ENCODE results near the gene TMEM44. TPM values are rescaled to one million over a fixed set of nuclear protein-coding genes. Genes with fewer than 3 reads are reported as not detected.

The TMEM44 gene
- total and polyA plus RNA-seq, 9 of the 15 experiments (the other 6 are each of a cell fraction or from before 2014, with no cell fraction given), result 0.53 to 18.1 (median 11.3) TPM

DNA sequence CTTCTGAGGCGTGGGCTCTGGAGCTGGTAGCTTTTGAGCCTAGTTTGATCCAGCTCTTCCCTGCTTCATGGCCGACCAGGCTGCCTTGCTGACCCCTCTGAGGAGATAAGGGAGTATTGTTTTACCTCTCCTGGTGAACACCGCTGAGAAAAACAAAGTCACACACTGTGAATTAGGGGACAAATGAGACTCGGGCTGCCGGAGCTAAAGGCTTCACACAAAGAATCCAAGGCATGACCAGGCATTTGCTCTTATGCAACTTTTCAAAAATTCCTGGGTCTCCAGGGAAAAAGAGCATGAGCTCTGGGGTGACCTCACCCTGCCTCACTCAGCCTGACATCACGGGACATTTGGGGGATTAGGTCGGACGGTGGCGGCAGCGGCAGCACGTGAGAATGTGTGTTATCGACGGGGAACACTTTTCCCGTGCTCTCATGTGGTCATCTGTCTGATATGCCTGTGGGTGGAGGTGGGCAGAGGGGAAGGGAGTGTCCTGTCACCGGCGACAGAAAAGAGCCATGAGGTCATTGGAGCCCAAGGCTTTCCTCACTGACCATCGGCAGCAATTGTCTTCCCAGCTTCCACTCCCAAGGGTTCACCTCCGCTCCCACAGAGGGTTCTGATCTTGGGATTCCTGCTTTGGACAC, 61.0 kb downstream of the TMEM44 start (continued):
- TF ChIP-seq, protein P1, sequence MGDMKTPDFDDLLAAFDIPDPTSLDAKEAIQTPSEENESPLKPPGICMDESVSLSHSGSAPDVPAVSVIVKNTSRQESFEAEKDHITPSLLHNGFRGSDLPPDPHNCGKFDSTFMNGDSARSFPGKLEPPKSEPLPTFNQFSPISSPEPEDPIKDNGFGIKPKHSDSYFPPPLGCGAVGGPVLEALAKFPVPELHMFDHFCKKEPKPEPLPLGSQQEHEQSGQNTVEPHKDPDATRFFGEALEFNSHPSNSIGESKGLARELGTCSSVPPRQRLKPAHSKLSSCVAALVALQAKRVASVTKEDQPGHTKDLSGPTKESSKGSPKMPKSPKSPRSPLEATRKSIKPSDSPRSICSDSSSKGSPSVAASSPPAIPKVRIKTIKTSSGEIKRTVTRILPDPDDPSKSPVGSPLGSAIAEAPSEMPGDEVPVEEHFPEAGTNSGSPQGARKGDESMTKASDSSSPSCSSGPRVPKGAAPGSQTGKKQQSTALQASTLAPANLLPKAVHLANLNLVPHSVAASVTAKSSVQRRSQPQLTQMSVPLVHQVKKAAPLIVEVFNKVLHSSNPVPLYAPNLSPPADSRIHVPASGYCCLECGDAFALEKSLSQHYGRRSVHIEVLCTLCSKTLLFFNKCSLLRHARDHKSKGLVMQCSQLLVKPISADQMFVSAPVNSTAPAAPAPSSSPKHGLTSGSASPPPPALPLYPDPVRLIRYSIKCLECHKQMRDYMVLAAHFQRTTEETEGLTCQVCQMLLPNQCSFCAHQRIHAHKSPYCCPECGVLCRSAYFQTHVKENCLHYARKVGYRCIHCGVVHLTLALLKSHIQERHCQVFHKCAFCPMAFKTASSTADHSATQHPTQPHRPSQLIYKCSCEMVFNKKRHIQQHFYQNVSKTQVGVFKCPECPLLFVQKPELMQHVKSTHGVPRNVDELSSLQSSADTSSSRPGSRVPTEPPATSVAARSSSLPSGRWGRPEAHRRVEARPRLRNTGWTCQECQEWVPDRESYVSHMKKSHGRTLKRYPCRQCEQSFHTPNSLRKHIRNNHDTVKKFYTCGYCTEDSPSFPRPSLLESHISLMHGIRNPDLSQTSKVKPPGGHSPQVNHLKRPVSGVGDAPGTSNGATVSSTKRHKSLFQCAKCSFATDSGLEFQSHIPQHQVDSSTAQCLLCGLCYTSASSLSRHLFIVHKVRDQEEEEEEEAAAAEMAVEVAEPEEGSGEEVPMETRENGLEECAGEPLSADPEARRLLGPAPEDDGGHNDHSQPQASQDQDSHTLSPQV (IDR thresholded peaks at IDR 0.05), result peak; percentile 81
- TF ChIP-seq ZNF766 (CRISPR knock-in tag; conservative IDR thresholded peaks at IDR 0.05) (peak; percentile 65), ZNF830 (CRISPR knock-in tag; IDR thresholded peaks at IDR 0.05) (no peak), SMAD4 (CRISPR knock-in tag; conservative IDR thresholded peaks at IDR 0.05) (peak; percentile 95), MEF2D (tag; conservative IDR thresholded peaks at IDR 0.05; ENCODE audit: low read depth) (peak; percentile 76), MCM2 (IDR thresholded peaks at IDR 0.05; ENCODE audit: low read depth) (0 out of 2 replicates have a peak, but pooled peaks have one; percentile 22), ATF2 (CRISPR knock-in tag; IDR thresholded peaks at IDR 0.05) (peak; percentile 79; the same call in 1 of the 2 replicates), DACH1 (IDR thresholded peaks at IDR 0.05; ENCODE audit: partially characterized antibody) (peak; percentile 43), CHD2 (IDR thresholded peaks at IDR 0.05; ENCODE audit: low read depth, low read length) (peak; percentile 33; the same call in 1 of the 2 replicates), CCNT2 (IDR thresholded peaks at IDR 0.05; ENCODE audit: borderline replicate concordance, extremely low read depth, insufficient read length, low read depth, low read length) (peak; percentile 81), STAT5A (IDR thresholded peaks at IDR 0.05; ENCODE audit: borderline replicate concordance, low read length) (peak; percentile 72; the same call in 1 of the 2 replicates), ZNF511 (CRISPR knock-in tag; IDR thresholded peaks at IDR 0.05) (peak; percentile 41; the same call in 1 of the 2 replicates), KAT8 (IDR thresholded peaks at IDR 0.05; ENCODE audit: low read depth) (no peak), KDM1A (IDR thresholded peaks at IDR 0.05) (peak; percentile 76 to 81), ZEB2 (IDR thresholded peaks at IDR 0.05) (peak; percentile 95), POLR3A (IDR thresholded peaks at IDR 0.05; ENCODE audit: borderline replicate concordance, extremely low read depth, insufficient read depth, insufficient read length) (no peak), TEAD2 (tag; IDR thresholded peaks at IDR 0.05) (0 out of 2 replicates have a peak, but pooled peaks have one; percentile 33), MTA1 (IDR thresholded peaks at IDR 0.05; ENCODE audit: borderline replicate concordance) (peak; percentile 92), GATA2 (CRISPR knock-in tag; IDR thresholded peaks at IDR 0.05) (peak; percentile 71; the same call in 1 of the 2 replicates), EP400 (IDR thresholded peaks at IDR 0.05) (peak; percentile 78), MCM3 (IDR thresholded peaks at IDR 0.05) (no peak)
- TF ChIP-seq, protein P2, sequence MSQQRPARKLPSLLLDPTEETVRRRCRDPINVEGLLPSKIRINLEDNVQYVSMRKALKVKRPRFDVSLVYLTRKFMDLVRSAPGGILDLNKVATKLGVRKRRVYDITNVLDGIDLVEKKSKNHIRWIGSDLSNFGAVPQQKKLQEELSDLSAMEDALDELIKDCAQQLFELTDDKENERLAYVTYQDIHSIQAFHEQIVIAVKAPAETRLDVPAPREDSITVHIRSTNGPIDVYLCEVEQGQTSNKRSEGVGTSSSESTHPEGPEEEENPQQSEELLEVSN (IDR thresholded peaks at IDR 0.05; ENCODE audit: borderline replicate concordance in 1 of 2, extremely low read depth in 1 of 2, insufficient read depth in 1 of 2, insufficient read length in 1 of 2, low read depth in 1 of 2, low read length in 1 of 2, poor library complexity in 1 of 2, severe bottlenecking in 1 of 2), result peak; percentile 94 to 97
